Kidney (tissue), 14 donors: Measurements from ENCODE around the gene CFH. TPM values are rescaled to one million over a fixed set of nuclear protein-coding genes. Genes with fewer than 3 reads are reported as not detected.

Experiments
- DNase-seq, 5 donors: peaks; one replicate each; pipeline ENCODE4 v3.0.0-alpha.2; 2013 to 2020
- FAIRE-seq: peaks from 2 replicates; lab custom pipeline; 2012; peaks lifted over from hg19 to GRCh38; lab: Jason Lieb, UNC
- H3K27ac ChIP-seq, 2 donors: one replicate each; pipeline ENCODE4 v1.7.0; 2013; ENCODE audit warnings: low read depth in 2 of 2, low read length in 2 of 2, inconsistent platforms in 1 of 2
- H3K27me3 ChIP-seq: one replicate; pipeline ENCODE4 v1.7.1; 2013; ENCODE audit warnings: low read length, inconsistent platforms; ENCODE audit not compliant: control insufficient read depth, insufficient read depth
- H3K36me3 ChIP-seq, 3 donors: one replicate each; pipeline versions ENCODE4 v1.7.0 to v1.7.1; 2013; ENCODE audit warnings: low read length in 3 of 3, control low read depth in 1 of 3, inconsistent platforms in 1 of 3; ENCODE audit not compliant: insufficient read depth in 3 of 3, control insufficient read depth in 2 of 3
- H3K4me1 ChIP-seq, 3 donors: one replicate each; pipeline versions ENCODE4 v1.7.0 to v1.7.1; 2013; ENCODE audit warnings: low read length in 3 of 3, inconsistent platforms in 1 of 3, low read depth in 1 of 3; ENCODE audit not compliant: control insufficient read depth in 2 of 3, insufficient read depth in 2 of 3
- H3K4me3 ChIP-seq, 3 donors: one replicate each; pipeline versions ENCODE4 v1.7.0 to v1.8.1; 2013; ENCODE audit warnings: low read length in 3 of 3, control low read depth in 1 of 3, inconsistent platforms in 1 of 3
- H3K9ac ChIP-seq, 3 donors: one replicate each; pipeline versions ENCODE4 v1.7.0 to v1.7.1; 2013; ENCODE audit warnings: low read length in 3 of 3, control low read depth in 1 of 3, inconsistent platforms in 1 of 3
- H3K9me3 ChIP-seq, 3 donors: one replicate each; pipeline versions ENCODE4 v1.7.0 to v1.7.1; 2013; ENCODE audit warnings: low read length in 3 of 3, control low read depth in 1 of 3, inconsistent platforms in 1 of 3; ENCODE audit not compliant: control insufficient read depth in 2 of 3, insufficient read depth in 1 of 3
- CTCF ChIP-seq: IDR thresholded peaks from 3 replicates; pipeline ENCODE4 v1.5.1; 2012; ENCODE audit warnings: mild to moderate bottlenecking, moderate library complexity, borderline replicate concordance; ENCODE audit not compliant: insufficient read depth; ENCODE audit errors: extremely low read depth
- intact Hi-C: fragments of 100-400 bp; cut with DNase I; formaldehyde crosslinking; loops from one replicate; pipeline ENCODE4 v1.11.1; 2022
- polyA plus RNA-seq: library from polyadenylated mRNA; stranded (reverse); fragments of 350-450 nt; fragmentation: Illumina TruSeq; extraction: RNeasy Lipid Tissue Mini Kit (QIAGEN cat#74804); gene quantifications from one replicate; pipeline ENCODE4 v1.2.3, GENCODE V29; 2014; ENCODE audit warnings: low read depth, low replicate concordance; ENCODE audit not compliant: insufficient read depth
- total RNA-seq: library from RNA; stranded (reverse); fragmentation: NEBNext Ultra II Directional; extraction: Animal tissue kit (Norgen Biotek cat#: 25700); gene quantifications from one replicate; pipeline ENCODE4 v1.2.1, GENCODE V29; 2021
- donor health status: control.
- donor health status: control.
- donor health status: control.
- donor health status: control.
- donor health status: control.
- donor health status: DM: yes; HTN: yes; CAD: no.
- donor health status: Normal renal cell carcinoma (clear cell type).

Gene CFH
- total and polyA plus RNA-seq, 2 donors from 2014 or later: 24.8 to 99.3 TPM

DNA sequence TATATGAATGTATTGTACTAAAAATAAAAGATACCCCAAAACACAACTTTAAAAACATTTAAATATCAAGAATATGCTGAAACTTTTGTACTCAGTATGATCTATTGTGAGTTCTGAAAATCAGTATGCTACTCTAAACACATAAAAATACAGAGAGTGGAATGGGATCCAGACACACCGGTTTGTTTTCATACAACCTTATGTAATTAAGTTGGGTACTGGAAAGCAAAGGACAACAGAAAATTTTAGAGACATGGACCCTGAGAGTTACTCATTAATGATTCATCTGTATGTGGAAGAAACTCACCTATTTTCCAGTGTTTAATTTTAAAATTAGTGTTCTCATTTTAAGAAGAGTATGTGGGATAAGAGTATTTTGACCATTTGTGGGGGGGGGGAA is 121.9 kb downstream of the CFH start:
- H3K4me1 ChIP-seq: no peaks in the 10 kb centered on the region
- H3K36me3 ChIP-seq: no peaks in the 10 kb centered on the region
- DNase-seq (no peak), FAIRE-seq (no peak)
- H3K27me3 ChIP-seq: no peaks in the 10 kb centered on the region
- no peak overlapping the region for H3K27ac ChIP-seq
- H3K9ac ChIP-seq: no peak overlapping the region
- no peak overlapping the region for H3K4me3 ChIP-seq
- no peaks in the 10 kb centered on the region for H3K9me3 ChIP-seq
- intact Hi-C loops: no loop called here
- no peak for TF ChIP-seq CTCF

GRCh38 chr1:196774175-196774574 is 122.3 kb downstream of the CFH start:
- no peak for FAIRE-seq
- no peaks in the 10 kb centered on the region for H3K9me3 ChIP-seq
- H3K9ac ChIP-seq: no peak overlapping the region
- no peak overlapping the region for H3K27ac ChIP-seq
- no peaks in the 10 kb centered on the region for H3K36me3 ChIP-seq
- intact Hi-C loops: no loop called here
- no peak for TF ChIP-seq CTCF
- no peak for DNase-seq
- no peaks in the 10 kb centered on the region for H3K27me3 ChIP-seq
- no peak overlapping the region for H3K4me3 ChIP-seq
- H3K4me1 ChIP-seq: no peaks in the 10 kb centered on the region

DNA sequence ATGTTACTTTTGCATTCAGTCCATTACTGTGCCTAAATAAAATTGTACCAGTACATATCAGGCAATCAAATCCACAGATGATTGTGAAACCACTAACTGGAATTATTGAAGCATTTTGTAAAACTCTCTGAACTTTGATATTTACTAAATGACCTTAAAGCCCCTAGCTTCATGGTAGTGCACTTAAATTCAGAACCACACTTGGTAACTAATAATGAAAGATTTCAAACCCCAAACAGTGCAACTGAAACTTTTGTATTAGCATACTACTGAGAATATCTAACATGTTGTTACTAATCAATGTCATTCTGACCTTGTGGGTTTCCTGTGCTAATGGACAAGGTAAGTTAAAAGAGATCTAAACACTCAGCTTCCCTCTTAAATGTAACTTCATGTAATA is 122.8 kb downstream of the CFH start, which contains the start of gene CFHR3:
Gene CFHR3 (plus strand): TSS at position 238 of the 400 bp plus-strand sequence. CDS start 47 bp downstream, at position 285.
- Histone ChIP-seq H3K4me3 (no peak within 1 kb of the TSS), H3K27me3 (no peaks in the 10 kb centered on the region), H3K4me1 (no peaks in the 10 kb centered on the region), H3K9ac (no peak within 1 kb of the TSS), H3K36me3 (no peaks in the 10 kb centered on the region), H3K9me3 (no peaks in the 10 kb centered on the region), H3K27ac (no peak within 1 kb of the TSS)
- no peak for TF ChIP-seq CTCF
- FAIRE-seq: no peak
- no peak for DNase-seq
- intact Hi-C loops: no loop called here

GRCh38 chr1:196777603-196778002 is 125.8 kb downstream of the CFH start:
- intact Hi-C loops: no loop called here
- FAIRE-seq (no peak), DNase-seq (no peak)
- Histone ChIP-seq H3K4me3 (no peak overlapping the region), H3K27me3 (no peaks in the 10 kb centered on the region), H3K9me3 (no peaks in the 10 kb centered on the region), H3K9ac (no peak overlapping the region), H3K4me1 (no peaks in the 10 kb centered on the region), H3K36me3 (no peaks in the 10 kb centered on the region), H3K27ac (no peak overlapping the region)
- TF ChIP-seq CTCF: no peak
